GM10266 (cell line): Measurements from ENCODE around the gene ALPK1.

ENCODE experiments used
- DNase-seq: peaks from one replicate; pipeline ENCODE4 v3.0.0; 2012; ENCODE audit errors: extremely low spot score
- TF ChIP-seq, protein P1 (sequence below): IDR thresholded peaks from 2 replicates; pipeline ENCODE4 v1.5.1; 2012; ENCODE audit warnings: mild to moderate bottlenecking, low read depth; ENCODE audit not compliant: control insufficient read depth, insufficient read depth; ENCODE audit errors: missing control alignments

Gene ALPK1

DNA sequence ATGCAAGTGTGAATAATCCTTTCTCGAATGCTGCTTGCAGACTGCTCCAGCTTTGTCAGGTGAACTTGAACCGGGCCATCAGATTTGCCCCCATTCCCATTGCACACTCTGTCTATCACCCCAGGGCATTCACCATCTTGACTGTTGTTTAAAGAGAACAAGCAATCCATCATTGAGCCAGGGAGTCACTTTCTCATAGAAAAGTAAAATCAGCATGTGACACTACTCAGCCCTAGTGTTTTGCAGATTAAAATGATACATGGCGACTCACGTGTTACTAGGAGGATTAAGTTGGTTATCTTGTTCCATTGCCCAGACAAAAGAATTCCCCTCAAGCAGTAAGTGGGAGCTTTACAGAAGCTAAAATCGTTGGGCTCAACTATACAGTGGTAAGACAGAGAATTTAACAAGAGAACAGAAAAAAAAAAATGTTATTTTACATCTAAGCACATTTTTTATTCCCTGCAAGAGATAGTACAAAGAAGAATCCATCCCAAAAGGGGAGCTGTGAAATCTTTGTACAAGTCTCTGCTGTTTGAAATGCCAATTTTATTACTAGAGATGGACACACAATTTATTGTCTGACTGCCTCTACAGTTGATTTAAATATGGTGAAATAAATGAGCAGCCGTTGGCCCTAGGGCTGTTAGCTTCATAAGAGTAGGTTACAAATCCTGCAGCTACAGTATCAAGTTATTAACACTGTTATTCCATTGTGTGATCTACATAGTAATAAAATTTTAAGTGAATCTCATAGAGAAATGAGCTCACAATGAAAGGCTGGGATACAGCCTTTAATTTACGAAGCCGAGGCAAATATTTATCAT lies 151.3 kb downstream of the ALPK1 start:
- no peak for DNase-seq
- TF ChIP-seq, protein P1, sequence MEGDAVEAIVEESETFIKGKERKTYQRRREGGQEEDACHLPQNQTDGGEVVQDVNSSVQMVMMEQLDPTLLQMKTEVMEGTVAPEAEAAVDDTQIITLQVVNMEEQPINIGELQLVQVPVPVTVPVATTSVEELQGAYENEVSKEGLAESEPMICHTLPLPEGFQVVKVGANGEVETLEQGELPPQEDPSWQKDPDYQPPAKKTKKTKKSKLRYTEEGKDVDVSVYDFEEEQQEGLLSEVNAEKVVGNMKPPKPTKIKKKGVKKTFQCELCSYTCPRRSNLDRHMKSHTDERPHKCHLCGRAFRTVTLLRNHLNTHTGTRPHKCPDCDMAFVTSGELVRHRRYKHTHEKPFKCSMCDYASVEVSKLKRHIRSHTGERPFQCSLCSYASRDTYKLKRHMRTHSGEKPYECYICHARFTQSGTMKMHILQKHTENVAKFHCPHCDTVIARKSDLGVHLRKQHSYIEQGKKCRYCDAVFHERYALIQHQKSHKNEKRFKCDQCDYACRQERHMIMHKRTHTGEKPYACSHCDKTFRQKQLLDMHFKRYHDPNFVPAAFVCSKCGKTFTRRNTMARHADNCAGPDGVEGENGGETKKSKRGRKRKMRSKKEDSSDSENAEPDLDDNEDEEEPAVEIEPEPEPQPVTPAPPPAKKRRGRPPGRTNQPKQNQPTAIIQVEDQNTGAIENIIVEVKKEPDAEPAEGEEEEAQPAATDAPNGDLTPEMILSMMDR: no peak

DNA sequence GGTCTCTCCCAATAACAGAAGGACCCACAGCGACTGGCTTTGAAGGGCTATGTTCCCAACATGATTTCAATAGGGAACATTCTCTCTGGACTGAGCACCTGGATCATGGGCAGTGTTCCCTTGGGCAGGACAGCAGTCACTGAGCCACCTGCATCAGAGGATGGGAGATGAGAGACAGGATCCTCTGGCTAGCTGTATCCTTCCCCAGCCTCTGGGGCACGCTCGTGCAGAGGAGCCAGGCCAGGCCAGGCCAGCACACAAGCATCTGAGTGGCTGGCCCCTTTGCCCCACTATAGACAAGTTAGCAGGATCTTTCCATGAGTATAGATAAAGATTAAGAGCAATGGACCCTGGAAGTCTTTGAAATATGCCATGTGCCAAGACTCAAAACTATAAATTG lies 152.5 kb downstream of the ALPK1 start:
- DNase-seq: no peak
- TF ChIP-seq, protein P1: no peak

DNA sequence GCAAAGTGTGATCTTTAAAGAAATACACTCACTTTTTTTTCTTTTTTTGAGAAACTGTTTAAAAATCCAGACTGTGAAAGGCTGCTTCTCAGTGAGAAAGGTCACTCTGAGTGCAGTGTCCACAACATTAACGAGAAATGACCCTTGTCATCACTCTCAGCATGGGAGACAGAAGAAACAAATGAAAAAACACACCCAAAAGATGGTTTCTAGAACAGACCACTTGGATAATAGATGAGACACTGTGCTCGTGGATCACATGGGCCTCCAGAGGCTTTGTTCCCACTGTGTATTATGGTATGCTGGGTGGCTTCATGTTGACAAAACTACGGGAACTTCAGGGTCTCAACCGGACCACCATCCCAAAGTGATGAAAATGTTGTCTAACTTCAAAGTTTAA lies 153.9 kb downstream of the ALPK1 start:
- DNase-seq: no peak
- TF ChIP-seq, protein P1: no peak

DNA sequence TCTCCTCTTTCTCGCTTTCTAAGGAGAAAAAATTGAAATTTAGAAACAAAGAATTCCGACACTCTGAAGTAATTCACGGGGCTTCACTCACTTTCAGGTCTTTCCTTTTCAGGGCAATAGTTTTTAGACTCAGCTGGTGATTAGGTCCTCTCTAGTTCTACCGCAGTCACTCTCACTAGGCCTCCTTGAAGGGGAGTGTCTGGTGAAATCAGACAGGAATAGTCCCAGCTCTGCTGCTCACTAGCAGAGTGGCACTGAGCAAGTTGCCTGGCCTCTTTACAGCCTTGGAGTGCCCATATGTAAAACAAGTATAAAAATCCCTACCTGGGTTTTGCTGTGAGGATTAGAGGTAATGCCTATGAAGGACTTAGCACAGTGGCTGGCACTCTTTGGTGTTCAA lies 154.7 kb downstream of the ALPK1 start:
- TF ChIP-seq, protein P1: no peak
- no peak for DNase-seq

DNA sequence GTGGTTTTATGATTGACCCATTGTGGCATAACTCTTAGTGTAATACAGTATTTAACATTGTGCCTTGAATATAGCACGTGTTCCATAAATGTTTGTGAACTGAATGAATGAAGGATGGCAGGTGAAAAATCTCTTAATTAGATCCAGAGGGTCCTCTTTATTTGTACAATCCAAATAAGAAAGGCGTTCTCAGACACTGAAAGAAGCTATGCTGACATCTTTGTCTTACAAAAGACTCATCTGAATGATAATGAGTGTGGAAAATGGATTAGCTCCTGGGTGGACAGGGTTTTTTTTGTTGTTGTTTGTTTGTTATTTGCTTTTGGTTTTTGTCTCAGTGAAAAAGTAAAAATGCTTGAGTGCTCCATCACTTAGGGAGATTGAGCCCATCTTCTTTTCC lies 156.2 kb downstream of the ALPK1 start:
- TF ChIP-seq, protein P1: no peak
- no peak for DNase-seq

DNA sequence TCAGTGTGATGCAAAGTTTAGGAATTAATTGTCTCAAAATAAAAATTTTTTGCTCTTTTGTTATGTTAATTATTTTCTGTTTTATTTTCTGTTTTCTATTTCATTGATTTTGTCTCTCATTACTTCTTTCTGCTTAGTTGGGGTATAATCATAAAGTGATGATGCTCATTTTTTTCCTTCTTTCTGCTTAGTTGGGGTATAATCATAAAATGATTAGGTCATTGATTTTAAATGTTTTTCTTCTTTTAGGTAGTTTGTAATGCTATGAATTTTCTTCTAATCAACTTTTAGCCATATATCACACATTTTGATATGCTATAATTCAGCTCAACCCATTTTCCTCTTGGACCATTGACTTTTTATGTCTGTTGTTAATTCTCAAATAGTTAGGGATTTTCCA lies 175.1 kb downstream of the ALPK1 start:
- TF ChIP-seq, protein P1: no peak
- DNase-seq: no peak

DNA sequence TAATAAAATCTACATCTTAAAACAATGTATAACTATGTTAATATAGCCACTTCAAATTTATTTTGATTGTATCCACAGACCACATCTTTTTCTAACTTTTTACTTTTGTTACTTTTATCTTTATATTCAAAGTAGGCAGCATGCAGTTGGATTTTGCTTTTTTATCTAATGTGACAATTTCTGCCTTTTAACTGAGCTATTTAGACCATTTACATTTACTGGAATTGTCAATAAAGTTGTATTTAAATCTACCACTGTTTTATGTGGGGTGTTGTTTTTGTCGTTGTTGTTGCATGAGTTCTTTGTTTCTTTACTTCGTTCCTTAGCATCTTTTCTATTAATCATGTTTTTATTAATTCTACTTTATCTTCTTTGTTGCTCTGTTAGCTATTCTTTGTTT lies 176.8 kb downstream of the ALPK1 start:
- no peak for DNase-seq
- TF ChIP-seq, protein P1: no peak
